Left renal cortex interstitium (tissue), 4 donors: ENCODE data around the gene NTHL1. TPM values are rescaled to one million over a fixed set of nuclear protein-coding genes. Genes with fewer than 3 reads are reported as not detected.
"Not testable (repeated sequence)": the region's sequence is repeated elsewhere in the genome, so short reads cannot be mapped to it uniquely, and the experiment has no call there.

Source experiments
- DNase-seq, 4 donors: peaks; one replicate each; pipeline ENCODE4 v3.0.0-alpha.2; 2013; ENCODE audit warnings: low read depth in 4 of 4, low spot score in 2 of 4, missing footprints in 1 of 4
- polyA plus RNA-seq, 4 donors: library from polyadenylated mRNA; unstranded; fragments of 120-200 nt; gene quantifications; one replicate each; pipeline ENCODE4 v1.2.1, GENCODE V29; 2013; ENCODE audit not compliant: insufficient read length in 4 of 4

NTHL1 gene
- polyA plus RNA-seq, 4 donors, result 15.4 to 29.1 (median 25.3) TPM

DNA sequence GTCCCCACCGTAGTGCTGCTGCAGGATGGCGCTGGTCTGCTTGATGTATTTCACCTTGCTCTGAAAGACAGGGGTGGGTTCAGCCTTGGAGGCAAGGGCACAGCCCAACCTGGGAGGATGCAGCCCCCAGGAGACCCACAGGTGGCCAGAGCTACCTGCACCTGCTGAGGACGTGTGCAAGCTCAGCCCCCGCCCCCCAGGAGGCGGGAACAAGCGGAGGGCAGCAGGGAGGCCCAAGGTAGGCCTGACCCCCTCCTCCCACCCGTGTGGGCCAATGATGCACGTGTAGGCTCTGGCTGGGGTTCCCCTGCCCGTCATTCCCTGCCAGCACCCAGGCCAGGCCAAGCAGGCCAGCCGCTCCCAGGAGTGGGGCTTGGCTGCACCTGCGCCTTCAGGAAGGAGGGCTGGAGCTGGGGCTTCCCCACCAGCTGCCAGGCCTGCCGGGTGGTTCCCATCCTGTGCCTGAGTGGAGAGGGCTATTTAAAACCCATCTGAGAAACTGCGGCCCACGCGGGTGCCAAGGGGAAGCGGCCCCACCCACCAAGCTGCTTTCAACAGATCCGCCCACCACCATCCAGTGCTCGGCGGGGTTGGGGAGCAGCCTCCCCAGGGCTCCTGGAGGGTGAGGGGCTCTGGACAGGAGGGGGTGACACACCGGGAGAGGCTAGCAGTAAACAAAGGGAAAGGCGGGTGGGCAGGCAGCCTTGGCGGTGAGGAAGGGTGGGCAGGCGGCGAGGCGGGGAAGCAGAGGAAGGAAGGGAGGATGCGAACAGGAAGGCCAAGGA is 3.8 kb downstream of the NTHL1 start:
- DNase-seq, result no peak

DNA sequence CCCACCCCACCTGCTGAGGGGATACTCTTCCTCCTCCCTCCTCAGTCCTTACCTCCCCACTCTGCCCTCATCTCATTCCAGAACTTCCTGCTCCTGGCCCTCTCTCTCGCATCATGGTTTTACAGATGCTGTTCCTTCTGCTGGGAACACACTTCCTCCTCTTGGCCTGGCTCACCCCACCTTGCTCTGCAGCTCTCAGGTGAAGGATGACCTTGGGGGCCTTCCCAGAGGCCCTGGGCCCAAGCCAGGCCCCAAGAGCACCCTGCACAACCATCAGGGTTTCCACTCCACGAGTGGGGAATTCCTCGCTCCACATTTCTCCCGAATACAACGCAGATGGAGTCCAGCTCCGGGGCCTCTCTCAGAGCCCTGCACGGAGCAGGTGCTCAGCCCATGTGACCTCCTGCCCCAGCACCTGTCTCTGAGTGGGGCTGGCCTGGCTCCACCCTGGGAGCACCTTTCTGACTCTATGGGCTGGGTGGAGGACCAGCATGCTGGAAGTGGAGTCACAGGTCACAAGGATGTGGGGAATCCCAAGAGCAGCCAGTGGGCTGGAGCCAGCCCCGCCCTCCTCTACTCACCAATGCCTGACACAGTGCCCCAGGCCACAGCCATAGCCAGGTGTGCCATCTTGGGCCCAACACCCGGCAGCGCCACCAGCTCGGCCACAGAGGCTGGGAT is 4.5 kb downstream of the NTHL1 start:
- no peak for DNase-seq

DNA sequence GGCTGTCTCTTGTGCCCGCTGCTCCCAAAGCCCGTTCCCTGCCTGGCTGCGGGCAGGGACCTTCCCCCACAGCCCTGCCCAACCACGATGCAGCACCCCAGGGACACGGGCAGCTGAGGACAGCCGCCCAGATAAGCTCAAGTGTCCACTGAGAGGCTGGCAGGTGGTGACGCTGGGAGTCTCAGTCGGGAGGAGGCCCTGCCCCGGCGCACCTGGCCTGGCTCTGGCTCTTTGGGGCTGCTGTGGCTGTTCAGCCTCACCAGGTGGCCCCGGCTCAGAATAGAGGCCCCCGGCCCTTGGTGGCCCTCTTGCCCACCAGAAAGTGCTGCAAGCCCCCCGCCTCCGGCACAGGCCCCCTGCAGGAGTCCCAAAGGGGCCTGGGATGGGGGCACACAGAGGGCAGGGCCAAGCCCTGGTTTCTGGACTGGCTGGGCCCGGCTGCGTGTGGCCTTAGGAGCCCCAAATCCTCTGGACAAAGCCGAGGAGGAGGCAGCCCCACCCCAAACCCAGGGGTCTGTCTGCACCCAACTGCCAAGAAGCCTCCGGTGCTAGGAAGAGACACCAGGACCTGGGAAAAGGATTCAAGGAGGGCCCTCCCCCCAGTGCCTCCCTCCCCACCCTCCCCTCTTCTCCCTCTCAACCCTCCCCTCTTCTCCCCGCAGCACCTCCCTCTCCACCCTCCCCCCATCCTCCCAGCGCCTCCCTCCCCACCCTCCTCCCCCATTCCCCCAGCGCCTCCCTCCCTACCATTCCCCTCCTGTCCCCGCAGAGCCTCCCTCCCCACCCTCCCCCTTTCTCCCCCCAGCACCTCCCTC is 5.3 kb downstream of the NTHL1 start:
- DNase-seq, result no peak

DNA sequence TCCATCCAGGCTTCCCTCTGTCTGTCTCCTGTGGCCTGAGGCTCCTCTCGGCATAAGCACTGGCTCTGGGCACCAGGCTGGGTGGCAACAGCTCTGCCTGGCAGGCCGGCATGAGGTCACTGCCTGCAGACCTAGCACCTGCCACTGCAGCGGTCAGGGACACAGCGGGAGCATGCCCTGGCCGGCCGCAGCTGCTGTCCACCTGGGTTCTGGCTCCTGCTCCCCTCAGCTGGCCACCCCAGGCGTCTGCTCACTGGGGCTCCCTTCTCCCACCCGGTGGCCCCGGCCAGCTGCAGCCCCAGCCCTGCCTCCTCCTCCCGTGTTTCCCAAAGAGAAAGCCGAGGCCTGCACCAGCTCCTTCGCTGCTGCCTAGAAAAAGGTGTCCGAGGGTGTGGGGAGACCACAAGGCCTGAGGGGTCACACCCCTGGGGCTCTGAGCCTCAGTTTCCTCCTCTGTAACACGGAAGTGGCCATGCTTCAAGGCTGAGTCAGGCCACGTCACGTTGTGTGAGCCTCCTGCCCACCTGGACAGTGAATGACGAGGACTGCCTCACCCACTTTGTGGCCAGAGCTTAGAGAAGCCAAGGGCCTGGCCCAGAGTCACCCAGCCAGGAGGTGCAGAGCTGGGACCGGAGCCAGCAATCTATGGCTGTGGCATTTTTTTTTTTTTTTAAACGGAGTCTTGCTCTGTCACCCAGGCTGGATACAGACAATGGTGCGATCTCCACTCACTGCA is 6.7 kb downstream of the NTHL1 start:
- DNase-seq, result no peak

DNA sequence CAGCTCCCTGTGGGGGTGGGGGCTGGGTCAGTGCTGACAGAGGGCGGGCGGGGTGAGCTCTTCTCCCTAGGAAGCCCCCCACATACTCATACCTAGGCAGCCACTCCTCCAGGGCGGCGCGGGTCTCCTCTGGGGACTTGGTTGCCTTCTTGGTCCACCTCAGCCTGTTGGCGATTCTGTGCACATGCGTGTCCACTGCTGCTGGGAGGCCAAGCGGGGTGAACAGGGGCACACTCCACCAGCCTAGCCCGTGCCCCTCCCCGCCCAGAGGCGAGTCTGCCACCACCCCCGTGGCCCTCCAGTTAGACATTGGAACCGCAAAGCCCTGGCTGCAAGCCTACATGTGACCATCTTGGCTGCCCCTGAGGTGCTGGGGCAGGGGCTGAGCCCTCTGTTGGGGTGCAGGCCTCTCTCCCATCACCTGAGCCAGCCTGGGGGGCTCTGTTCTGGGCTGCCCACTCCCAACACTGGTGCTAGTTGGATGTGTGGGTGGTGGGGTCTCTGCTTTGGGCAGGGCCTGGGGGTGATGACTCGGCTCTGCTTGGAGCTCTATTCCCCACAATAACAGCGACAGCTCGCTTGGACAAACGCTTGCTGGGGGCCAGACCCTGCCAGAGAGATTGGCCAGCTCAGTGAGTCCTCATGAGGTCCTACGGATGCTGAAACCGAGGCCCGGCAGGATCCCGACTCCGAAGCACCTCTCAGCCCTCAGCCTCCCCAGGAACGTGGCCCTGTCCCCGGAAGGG is 7.4 kb downstream of the NTHL1 start:
- DNase-seq, result no peak

DNA sequence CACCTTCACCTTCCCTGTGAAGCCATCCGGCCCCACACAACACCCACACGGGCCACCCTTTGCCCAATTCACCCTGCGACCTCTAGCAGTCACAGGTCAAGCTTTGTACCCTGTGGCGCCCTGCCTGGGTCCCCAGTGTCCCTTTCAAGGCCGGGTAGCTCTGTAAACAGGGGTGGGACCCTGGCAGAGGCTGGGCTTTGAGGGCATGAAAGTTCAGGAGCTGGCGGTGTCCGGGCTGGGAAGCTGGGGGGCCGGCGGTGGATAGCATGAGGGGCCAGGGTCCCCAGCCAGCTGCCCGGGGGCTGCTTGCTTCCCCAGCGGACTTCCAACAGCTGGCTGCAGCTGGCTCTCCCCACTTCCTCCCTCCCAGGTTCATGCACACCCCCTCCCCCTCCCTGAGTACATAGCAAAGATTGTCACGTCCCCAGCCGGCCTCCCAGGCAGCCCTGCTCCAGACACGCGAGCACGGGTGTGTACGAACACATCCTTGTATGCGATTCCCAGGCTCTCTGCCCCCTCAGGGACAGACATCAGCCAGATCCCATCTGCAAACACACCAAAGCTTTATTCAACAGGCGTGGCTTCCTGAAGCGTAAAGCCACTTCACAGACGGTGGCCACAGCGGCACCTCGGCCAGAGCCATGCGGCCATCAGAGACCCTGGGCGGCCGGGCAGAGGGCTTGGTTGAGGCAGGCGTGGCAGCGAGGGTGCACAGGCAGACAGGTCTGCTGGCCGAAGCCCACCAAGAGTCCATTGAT is 8.2 kb downstream of the NTHL1 start:
- no peak for DNase-seq

DNA sequence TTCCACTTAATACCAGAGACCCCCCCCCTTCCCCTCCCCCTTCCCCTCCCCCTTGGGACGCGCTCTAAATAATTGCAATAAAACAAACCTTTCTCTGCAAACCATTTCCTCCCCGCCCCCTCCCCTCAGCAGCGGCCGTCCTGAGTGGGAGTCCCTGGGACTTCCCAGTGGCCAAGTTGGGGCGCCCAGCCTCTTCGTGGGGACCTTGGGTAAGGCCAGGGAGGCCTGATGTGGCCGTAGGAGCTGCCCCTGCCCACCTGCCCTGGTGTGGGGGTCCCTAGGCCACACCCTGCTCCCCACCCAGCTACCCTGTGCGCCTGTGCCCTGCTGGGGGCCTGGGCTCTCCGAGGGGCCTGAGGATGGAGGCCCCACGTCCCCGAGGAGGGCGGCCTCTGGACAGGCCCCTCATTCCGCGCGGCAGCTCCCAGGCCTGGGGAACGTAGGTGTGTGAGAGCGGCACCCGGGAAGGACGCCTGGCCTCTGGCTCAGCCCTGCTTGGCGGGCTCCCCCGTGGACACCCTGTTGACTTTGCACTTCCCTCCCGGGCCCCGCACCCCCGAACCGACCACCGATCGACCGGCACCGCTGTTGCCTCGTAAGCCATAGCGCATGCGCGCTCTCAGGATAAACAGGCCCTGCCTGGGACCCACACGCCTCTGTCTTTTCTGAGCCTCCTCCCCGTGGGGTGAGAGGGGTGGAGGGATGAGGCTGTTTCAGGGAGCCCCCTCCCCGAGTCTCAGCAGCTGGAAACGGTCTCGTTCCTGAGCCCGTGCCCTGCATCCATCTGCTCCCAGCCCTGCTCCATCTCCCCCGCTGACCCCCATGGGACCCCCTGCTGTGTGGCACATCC is 9.0 kb downstream of the NTHL1 start:
- no peak for DNase-seq

DNA sequence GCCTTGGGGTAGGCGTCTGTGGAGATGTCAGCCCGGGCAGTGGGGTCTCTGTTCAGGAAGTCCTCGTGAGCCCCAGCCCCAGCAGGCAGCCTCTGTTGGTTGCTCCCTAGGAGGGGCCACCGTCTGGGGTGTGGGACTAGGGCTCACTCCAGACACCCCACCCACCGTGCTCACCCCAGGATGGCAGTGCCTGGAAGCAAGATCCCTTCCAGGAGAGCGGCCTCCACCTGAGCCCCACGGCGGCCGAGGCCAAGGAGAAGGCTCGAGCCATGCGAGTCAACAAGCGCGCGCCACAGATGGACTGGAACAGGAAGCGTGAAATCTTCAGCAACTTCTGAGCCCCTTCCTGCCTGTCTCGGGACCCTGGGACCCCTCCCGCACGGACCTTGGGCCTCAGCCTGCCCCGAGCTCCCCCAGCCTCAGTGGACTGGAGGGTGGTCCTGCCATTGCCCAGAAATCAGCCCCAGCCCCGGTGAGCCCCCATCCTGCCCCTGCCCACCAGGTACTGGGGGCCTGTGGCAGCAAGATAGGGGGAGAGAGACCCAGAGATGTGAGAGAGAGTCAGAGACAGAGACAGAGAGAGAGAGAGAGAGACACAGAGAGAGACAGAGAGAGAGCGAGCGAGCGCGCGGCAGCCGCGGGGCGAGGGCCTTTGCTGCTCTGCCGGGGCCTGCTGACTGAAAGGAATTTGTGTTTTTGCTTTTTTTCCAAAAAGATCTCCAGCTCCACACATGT is 9.8 kb downstream of the NTHL1 start:
- DNase-seq, result no peak

DNA sequence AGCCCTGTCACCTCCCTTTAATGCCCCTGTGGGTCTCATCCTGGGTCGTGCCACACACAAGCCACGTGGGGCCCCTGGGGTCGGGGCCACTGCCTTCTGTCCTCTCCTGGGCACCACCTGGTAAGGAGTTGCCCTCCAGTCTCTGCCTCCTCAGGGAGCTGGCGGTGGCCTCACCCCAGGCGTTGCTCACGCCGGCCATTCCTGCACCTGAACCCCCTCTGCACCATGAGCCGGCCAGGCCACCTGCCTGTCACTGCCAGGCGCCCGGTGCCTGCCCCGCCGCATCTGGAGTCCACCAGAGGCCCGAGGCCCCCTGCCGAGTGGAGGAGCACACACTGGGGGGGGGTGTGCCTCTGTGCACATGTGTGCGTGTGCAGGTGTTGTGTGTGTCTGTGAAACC is 10.5 kb downstream of the NTHL1 start:
- no peak for DNase-seq

DNA sequence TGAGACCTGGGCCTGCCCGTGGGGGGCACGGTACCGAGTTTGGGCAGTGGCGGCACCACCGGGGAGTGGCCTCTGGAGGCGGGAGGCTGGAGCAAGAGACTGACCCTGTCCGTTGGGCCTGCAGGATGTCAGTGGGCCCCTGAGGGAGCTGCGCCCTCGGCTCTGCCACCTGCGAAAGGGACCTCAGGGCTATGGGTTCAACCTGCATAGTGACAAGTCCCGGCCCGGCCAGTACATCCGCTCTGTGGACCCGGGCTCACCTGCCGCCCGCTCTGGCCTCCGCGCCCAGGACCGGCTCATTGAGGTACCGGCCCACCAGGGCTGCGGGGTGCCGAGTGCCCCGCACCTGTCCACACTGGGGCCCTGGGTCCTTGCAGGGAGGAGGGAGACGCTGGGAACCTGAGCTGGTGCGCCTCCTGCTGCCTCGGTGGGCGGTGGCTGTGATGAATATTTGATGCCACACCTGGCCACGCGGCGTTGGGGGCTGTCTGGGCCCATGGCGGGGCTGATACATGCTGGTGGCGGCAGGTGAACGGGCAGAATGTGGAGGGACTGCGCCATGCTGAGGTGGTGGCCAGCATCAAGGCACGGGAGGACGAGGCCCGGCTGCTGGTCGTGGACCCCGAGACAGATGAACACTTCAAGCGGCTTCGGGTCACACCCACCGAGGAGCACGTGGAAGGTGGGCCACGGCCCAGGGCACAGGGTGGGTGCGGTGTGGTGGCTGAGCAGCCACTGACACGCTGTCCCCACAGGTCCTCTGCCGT is 11.3 kb downstream of the NTHL1 start:
- no peak for DNase-seq

DNA sequence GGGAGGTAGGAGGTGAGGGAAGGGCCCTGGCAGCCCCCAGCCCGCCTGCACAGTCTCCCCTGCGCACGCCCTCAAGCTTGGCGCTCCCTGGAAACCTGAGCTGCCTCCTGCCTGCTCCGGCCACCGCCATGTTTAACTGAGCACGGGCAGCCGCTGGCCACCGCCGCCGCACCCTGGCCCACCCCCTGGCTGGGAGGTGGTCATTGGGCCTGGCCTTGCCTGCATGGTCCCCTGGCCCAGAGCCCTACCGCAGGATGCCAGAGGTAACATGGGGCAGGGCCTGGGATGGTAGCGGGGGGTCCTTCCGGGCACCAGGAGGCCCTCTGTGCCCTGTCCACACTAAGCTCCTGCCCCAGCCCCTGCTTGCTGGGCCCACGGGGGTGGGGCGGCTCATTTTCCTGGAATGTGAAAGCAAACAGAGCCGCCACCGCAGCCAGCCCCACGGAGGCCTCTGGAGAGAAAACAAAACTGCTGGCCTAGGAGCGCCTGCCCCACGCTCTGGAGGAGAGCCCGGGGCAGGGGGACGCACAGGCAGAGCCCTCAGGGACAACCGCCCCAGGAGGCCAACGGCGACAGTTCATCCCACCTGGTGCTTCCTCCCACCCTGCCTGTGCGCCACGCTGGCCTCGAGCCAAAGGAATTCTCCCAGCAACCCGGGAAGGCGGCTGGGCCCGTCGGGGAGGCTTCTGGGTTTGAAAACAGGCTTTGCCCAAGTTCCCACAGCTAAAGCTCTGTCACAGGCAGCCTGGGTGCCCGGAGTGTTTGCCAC is 12.0 kb downstream of the NTHL1 start:
- DNase-seq, result no peak

DNA sequence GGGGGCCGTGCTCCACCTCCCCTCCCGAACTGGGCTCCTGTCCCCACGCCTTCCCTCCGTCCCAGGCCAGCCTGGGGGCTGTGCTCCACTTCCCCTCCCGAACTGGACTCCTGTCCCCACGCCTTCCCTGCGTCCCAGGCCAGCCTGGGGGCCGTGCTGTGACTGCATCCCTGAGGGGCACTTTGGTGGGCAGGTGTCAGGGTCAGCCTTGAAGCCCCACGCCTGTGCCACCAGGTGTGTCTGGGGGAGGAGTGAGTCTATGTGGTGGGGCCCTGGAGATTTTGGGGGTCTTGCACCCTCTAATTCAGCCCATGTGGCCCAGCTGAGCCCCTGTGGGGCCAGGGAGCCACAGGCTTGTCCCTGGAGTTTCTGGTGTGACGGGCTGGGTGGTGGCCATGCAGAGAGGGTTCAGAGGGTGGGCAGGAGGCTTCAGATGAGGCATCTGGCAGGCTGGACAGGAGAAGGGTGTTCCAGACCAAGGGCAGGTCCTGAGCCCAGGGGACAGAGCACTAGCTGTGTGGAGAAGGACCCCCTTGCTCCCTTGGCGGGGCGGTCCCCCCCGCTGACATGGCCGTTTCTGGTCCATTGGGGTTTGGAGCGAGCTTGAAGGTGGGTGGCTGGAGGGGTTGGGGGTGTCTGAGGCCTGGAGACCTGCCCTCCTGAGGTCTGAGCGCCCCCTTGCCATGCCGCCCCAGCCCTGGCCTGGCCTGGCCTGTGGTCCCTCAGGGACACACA is 12.8 kb downstream of the NTHL1 start:
- DNase-seq, result no peak

DNA sequence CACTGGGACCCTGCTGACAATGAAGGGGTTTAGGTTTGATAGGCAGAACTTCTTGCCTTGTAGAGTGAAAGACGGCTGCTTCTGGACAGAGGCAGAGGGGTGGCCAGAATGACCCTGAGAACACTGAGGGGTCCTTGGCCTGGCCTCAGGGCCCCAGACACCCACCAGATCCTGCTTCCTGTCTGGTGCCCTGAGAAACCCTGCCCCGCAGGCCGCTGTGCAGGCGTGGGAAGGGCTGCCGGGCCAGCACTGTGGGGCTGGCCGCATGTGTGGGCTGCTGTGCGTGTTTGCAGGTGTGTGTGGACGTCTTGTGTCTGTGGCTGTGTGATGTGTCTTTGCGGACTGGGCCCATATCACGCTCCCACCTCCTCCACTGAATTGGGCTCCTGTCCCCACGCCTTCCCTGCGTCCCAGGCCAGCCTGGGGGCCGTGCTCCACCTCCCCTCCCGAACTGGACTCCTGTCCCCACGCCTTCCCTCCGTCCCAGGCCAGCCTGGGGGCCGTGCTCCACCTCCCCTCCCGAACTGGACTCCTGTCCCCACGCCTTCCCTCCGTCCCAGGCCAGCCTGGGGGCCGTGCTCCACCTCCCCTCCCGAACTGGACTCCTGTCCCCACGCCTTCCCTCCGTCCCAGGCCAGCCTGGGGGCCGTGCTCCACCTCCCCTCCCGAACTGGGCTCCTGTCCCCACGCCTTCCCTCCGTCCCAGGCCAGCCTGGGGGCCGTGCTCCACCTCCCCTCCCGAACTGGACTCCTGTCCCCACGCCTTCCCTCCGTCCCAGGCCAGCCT is 13.5 kb downstream of the NTHL1 start:
- not testable (repeated sequence) for DNase-seq

DNA sequence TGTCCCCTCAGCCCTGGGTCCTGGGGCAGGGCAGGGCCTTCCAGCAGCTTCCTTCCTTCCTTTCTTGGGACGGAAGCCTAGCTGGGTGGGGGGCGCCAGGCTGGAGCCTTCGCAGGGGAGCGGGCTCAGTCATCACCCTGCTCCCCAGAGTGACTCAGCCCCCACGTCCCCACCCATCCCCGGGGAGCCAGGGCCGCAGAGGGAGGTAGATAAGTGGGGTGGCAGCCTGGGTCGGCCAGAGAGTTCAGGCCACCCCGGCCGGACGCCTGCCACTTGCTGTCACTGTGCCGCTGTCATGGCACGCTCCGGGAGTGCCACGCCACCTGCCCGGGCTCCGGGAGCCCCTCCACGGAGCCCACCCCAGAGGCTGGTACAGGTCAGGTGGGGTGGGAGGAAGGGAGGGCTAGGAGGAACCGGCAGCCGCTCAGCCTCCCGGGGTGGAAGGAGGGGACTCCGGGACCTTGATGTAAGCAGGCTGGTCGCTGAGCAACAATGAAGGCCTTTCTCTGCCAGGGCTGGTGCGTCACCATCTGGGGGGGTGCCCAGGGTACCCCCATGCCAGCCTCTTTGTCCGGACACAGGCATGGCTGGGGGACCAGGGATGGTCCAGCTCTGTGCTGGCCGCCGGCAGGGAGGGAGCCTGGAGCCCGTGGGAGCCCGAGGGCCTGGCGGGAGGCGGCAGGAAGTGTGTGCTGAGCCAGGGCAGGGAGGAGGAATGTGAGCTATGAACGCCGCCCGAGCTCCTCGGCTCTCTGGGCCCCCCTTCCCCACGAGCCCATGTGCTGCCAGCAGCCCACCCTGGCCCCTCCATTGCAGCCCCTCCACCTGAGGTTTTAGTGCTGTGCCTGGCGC is 14.4 kb downstream of the NTHL1 start:
- no peak for DNase-seq
